SKM-1 (cell line): Measurements from ENCODE around the gene LENG8.
"Not testable (repeated sequence)": the region's sequence is repeated elsewhere in the genome, so short reads cannot be mapped to it uniquely, and the experiment has no call there.

Experiments used
- DNase-seq: peaks from one replicate; lab custom pipeline; 2025; ENCODE audit not compliant: unreplicated experiment; lab: John Stamatoyannopoulos, UW

Gene LENG8

GRCh38 chr19:54478677-54479266 is 29.8 kb downstream of the LENG8 start:
- DNase-seq = no peak

GRCh38 chr19:54480051-54480450 is 31.1 kb downstream of the LENG8 start:
- DNase-seq = no peak

- DNase-seq = no peak
These were observed 32.4 kb downstream of the LENG8 start for GRCh38 chr19:54481326-54481930.

- no peak for DNase-seq
These were observed 33.9 kb downstream of the LENG8 start for GRCh38 chr19:54482889-54483288.

- no peak for DNase-seq
These were observed 35.5 kb downstream of the LENG8 start for GRCh38 chr19:54484451-54484850.

GRCh38 chr19:54485851-54486250 is 36.9 kb downstream of the LENG8 start:
- no peak for DNase-seq

- no peak for DNase-seq
These were observed 40.3 kb downstream of the LENG8 start for GRCh38 chr19:54489341-54489740.

- no peak for DNase-seq
These were observed 40.8 kb downstream of the LENG8 start for GRCh38 chr19:54489766-54490165.

GRCh38 chr19:54492568-54492967 is 43.6 kb downstream of the LENG8 start:
- DNase-seq = no peak

GRCh38 chr19:54493056-54493455 is 44.1 kb downstream of the LENG8 start:
- not testable (repeated sequence) for DNase-seq

- no peak for DNase-seq
These were observed 45.1 kb downstream of the LENG8 start for GRCh38 chr19:54493967-54494585.

- not testable (repeated sequence) for DNase-seq
These were observed 46.3 kb downstream of the LENG8 start for GRCh38 chr19:54495284-54495683.

- DNase-seq = not testable (repeated sequence)
These were observed 48.9 kb downstream of the LENG8 start for GRCh38 chr19:54497747-54498450.

- not testable (repeated sequence) for DNase-seq
These were observed 49.4 kb downstream of the LENG8 start for GRCh38 chr19:54498451-54498772.

- no peak for DNase-seq
These were observed 53.6 kb downstream of the LENG8 start, which contains the start of gene LAIR2 for GRCh38 chr19:54502518-54503048. TSS of gene LAIR2 (plus strand) at chr19:54502831. CDS start at chr19:54502919, 88 bp downstream.

GRCh38 chr19:54505542-54505941 is 56.5 kb downstream of the LENG8 start:
- DNase-seq = not testable (repeated sequence)

GRCh38 chr19:54506079-54506478 is 57.1 kb downstream of the LENG8 start:
- DNase-seq = no peak

- not testable (repeated sequence) for DNase-seq
These were observed 58.2 kb downstream of the LENG8 start for GRCh38 chr19:54507038-54507717.

GRCh38 chr19:54507824-54508223 is 58.8 kb downstream of the LENG8 start:
- DNase-seq = no peak

GRCh38 chr19:54508487-54508886 is 59.5 kb downstream of the LENG8 start:
- not testable (repeated sequence) for DNase-seq
